KMS-11 (cell line): ENCODE measurements around the gene IGFBP4.

Experiments used
- H2AFZ ChIP-seq: fragments of 200-600 bp; sonication (generic); 2 replicates; pipeline ENCODE4 v1.6.1; 2016; ENCODE audit warnings: antibody characterized with exemption, mixed run types, low read depth
- H3K27ac ChIP-seq: fragments of 200-600 bp; sonication (generic); 2 replicates; pipeline ENCODE4 v1.6.1; 2016; ENCODE audit warnings: mild to moderate bottlenecking, mixed run types
- H3K27me3 ChIP-seq: fragments of 200-600 bp; sonication (generic); 2 replicates; pipeline ENCODE4 v1.6.1; 2017; ENCODE audit warnings: mild to moderate bottlenecking, low read depth, mixed run types, moderate library complexity; ENCODE audit not compliant: insufficient read depth
- H3K36me3 ChIP-seq: fragments of 200-600 bp; sonication (generic); 2 replicates; pipeline ENCODE4 v1.6.1; 2017; ENCODE audit warnings: mild to moderate bottlenecking, mixed run types; ENCODE audit not compliant: insufficient read depth
- H3K4me1 ChIP-seq: fragments of 200-600 bp; sonication (generic); 2 replicates; pipeline ENCODE4 v1.6.1; 2016; ENCODE audit warnings: mild to moderate bottlenecking, low read depth, mixed run types; ENCODE audit not compliant: poor library complexity, severe bottlenecking
- H3K4me2 ChIP-seq: fragments of 200-600 bp; sonication (generic); 2 replicates; pipeline ENCODE4 v1.7.0; 2016; ENCODE audit warnings: mild to moderate bottlenecking, mixed run types
- H3K4me3 ChIP-seq: fragments of 200-600 bp; sonication (generic); IDR thresholded peaks from 2 replicates; pipeline ENCODE4 v1.6.1; 2017; ENCODE audit warnings: low read depth, low read length, mixed read lengths; ENCODE audit not compliant: insufficient read depth
- H3K79me2 ChIP-seq: fragments of 200-600 bp; sonication (generic); 2 replicates; pipeline ENCODE4 v1.6.1; 2016; ENCODE audit warnings: low read depth, mixed run types; ENCODE audit not compliant: insufficient read depth
- H3K9ac ChIP-seq: fragments of 200-600 bp; sonication (generic); 2 replicates; pipeline ENCODE4 v1.6.1; 2016; ENCODE audit warnings: mild to moderate bottlenecking, mixed run types
- H4K20me1 ChIP-seq: fragments of 200-600 bp; sonication (generic); 2 replicates; pipeline ENCODE4 v1.6.1; 2016; ENCODE audit warnings: mild to moderate bottlenecking, mixed run types; ENCODE audit not compliant: insufficient read depth
- TF ChIP-seq, protein P1 (sequence below): fragments of 200-600 bp; sonication (generic); conservative IDR thresholded peaks from 2 replicates; pipeline ENCODE4 v1.6.1; 2017; ENCODE audit warnings: low read depth, mild to moderate bottlenecking, antibody characterized with exemption, low read length, moderate library complexity, mixed read lengths

IGFBP4 gene

DNA sequence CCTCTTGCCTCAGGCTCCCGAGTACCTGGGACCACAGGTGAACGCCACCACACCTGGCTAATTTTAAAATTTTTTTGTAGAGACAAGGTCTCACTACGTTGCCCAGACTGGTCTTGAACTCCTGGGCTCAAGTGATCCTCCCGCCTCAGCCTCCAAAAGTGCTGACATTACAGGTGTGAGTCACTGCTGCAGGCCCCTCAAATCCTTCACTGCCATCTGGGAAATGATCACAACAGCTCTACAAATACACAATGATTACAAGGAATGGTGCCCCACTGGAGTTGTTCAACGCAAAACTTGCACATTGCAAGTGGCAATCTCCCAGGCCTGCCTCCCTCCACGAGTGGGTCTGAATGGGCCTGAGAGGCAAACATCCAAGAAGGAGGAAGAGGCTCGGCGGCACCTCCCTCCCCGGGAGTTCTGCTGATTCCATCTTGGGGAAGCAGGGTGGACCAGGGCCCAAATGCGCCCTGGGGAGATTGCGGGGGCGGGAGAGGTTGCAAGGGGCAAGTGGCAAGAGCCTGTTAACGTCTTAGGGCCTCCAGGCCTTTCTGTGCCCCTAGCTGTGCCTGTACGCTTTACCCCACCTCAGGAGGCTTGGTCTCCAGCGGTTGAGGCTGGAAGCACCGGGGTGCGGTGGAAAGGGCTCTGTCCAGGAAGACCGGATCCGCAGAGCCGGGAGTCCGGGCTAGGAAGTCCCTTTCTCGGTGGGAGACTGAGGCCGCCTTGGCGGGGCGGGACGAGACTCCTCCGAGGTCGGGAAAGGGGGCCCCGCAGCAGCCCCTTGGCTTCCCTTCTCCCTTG is 656 bp upstream of the IGFBP4 start:
- Histone ChIP-seq H3K27me3 (peaks cover 47% of the 10 kb centered on the region), H4K20me1 (no peaks in the 10 kb centered on the region), H3K27ac (no peak overlapping the region), H3K4me3 (no peak overlapping the region), H3K4me1 (peaks cover 37% of the 10 kb centered on the region), H3K79me2 (no peaks in the 10 kb centered on the region), H2AFZ (peak overlapping the region; percentile 45; the same call in 1 of the 2 replicates), H3K9ac (no peak overlapping the region), H3K4me2 (peak overlapping the region; percentile 55), H3K36me3 (no peaks in the 10 kb centered on the region)
- TF ChIP-seq, protein P1, sequence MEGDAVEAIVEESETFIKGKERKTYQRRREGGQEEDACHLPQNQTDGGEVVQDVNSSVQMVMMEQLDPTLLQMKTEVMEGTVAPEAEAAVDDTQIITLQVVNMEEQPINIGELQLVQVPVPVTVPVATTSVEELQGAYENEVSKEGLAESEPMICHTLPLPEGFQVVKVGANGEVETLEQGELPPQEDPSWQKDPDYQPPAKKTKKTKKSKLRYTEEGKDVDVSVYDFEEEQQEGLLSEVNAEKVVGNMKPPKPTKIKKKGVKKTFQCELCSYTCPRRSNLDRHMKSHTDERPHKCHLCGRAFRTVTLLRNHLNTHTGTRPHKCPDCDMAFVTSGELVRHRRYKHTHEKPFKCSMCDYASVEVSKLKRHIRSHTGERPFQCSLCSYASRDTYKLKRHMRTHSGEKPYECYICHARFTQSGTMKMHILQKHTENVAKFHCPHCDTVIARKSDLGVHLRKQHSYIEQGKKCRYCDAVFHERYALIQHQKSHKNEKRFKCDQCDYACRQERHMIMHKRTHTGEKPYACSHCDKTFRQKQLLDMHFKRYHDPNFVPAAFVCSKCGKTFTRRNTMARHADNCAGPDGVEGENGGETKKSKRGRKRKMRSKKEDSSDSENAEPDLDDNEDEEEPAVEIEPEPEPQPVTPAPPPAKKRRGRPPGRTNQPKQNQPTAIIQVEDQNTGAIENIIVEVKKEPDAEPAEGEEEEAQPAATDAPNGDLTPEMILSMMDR, result no peak

- Histone ChIP-seq H3K4me2 (peak overlapping the region; percentile 61), H4K20me1 (no peaks in the 10 kb centered on the region), H3K27ac (no peak overlapping the region), H3K4me3 (no peak overlapping the region), H3K27me3 (peaks cover 64% of the 10 kb centered on the region), H3K9ac (no peak overlapping the region), H2AFZ (0 out of 2 replicates have a peak overlapping the region, but pooled peaks have one; percentile 45), H3K36me3 (no peaks in the 10 kb centered on the region), H3K4me1 (peaks cover 31% of the 10 kb centered on the region), H3K79me2 (no peaks in the 10 kb centered on the region)
- TF ChIP-seq, protein P1, result no peak; the same call in none of the 2 replicates
These were observed 994 bp downstream of the IGFBP4 start for GRCh38 chr17:40443988-40444899.

DNA sequence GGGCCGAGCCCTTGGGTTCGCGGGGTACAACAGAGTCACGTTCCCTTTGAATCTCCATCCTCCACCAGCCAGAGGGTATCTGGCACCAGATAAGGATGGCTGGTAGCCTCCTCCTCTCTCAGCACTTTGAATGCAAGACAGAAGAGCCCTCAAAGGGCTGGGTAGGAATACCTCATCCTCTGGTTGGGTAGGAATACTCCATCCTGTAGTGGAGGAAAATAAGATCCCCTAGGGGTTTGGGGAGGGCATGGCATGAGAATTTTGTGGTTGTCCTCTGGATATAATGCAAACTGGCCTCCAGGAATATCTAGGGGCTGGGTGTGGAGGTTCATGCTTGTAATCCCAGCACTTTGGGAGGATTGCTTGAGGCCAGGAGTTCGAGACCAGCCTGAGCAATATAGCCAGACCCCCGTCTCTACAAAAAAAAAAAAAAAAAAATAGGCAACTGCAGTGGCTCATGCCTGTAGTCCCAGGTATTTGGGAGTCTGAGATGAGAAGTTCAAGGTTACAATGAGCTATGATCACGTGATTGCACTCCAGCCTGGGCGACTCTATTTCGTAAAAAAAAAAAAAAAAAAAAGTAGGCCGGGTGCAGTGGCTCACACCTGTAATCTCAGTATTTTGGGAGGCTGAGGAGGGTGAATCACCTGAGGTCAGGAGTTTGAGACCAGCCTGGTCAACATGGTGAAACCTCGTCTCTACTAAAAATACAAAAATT is 2.7 kb downstream of the IGFBP4 start:
- H3K27ac ChIP-seq, result no peak overlapping the region
- H3K27me3 ChIP-seq, result peaks cover 68% of the 10 kb centered on the region
- no peak overlapping the region for H3K4me3 ChIP-seq
- H2AFZ ChIP-seq, result no peak overlapping the region
- H4K20me1 ChIP-seq, result no peaks in the 10 kb centered on the region
- H3K4me2 ChIP-seq, result peak overlapping the region; percentile 61; the same call in 1 of the 2 replicates
- H3K9ac ChIP-seq, result no peak overlapping the region
- H3K79me2 ChIP-seq, result no peaks in the 10 kb centered on the region
- TF ChIP-seq, protein P1, result no peak
- no peaks in the 10 kb centered on the region for H3K36me3 ChIP-seq
- H3K4me1 ChIP-seq, result peaks cover 38% of the 10 kb centered on the region

DNA sequence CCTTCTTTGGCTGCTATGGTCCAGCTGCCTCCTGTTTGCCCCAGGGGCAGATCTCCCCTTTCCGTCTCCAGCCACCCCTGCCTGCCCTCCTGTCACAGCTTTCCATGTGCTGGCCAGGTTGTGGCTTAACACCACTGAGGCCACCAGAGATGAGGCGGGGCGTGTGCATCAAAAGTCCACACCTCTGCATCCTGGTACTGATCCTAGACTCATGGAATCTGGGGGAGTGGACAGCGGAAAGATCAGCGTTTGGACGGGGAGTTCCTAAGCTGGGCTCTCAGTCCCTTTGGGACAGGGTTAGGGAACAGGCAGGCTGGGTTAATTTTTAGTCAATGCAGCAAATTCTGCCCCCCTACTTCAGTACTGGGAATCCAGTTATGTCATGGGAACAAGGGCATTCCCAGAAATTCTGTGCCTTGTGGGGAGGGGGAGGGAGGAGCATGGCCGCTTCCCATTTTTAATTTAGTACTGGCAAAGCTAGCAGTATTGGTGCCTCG is 3.9 kb downstream of the IGFBP4 start:
- no peak overlapping the region for H3K9ac ChIP-seq
- H3K36me3 ChIP-seq, result no peaks in the 10 kb centered on the region
- H3K4me3 ChIP-seq, result no peak overlapping the region
- no peaks in the 10 kb centered on the region for H3K79me2 ChIP-seq
- no peaks in the 10 kb centered on the region for H4K20me1 ChIP-seq
- no peak overlapping the region for H3K27ac ChIP-seq
- peaks cover 38% of the 10 kb centered on the region for H3K4me1 ChIP-seq
- no peak overlapping the region for H2AFZ ChIP-seq
- H3K27me3 ChIP-seq, result peaks cover 71% of the 10 kb centered on the region
- no peak overlapping the region for H3K4me2 ChIP-seq
- TF ChIP-seq, protein P1, result no peak
